ENCODE measurements around the gene PRSS53. TPM values are rescaled to one million over a fixed set of nuclear protein-coding genes. Genes with fewer than 3 reads are reported as not detected.

PRSS53 gene
- total RNA-seq, 1 donor from 2014 or later, result 7.0 TPM

DNA sequence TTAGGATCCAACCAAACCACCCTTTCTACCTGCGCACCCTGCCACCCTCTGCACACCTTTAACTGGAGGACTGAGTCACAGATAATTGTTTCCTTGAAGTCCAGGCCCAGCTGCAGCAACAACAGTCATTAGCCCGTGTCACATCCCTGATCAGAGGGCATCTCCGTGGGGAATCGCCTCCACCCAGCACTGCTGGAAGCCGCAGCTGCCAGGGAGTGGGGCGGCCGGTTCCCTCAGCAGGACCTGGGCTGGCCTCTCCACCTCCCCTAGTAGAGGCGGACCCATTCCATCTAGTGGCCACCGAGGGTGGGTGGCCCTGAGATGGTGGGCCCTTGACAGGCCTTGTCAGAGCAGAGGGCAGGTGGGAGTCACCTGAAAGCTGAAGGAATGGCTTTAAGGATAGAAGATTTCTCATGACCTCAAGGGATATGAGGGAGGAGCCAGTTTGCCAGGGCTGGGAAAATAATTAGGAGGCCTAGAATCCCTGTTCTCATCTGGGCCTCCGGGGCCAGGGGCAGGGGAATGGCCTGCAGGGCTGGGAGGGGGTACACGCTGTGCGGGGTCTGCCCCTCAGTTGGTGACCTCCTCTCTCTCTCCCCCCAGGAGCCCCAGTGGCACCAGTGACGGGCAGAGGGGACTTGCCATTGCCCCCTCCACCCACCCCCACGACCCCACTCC, 6.2 kb downstream of the PRSS53 start:
- Mint-ChIP-seq H3K9me3 (ENCODE audit: low read depth) (no peaks in the 10 kb centered on the region), H3K27me3 (ENCODE audit: low read depth) (no peaks in the 10 kb centered on the region), H3K4me3 (ENCODE audit: unreplicated experiment) (no peak overlapping the region)

DNA sequence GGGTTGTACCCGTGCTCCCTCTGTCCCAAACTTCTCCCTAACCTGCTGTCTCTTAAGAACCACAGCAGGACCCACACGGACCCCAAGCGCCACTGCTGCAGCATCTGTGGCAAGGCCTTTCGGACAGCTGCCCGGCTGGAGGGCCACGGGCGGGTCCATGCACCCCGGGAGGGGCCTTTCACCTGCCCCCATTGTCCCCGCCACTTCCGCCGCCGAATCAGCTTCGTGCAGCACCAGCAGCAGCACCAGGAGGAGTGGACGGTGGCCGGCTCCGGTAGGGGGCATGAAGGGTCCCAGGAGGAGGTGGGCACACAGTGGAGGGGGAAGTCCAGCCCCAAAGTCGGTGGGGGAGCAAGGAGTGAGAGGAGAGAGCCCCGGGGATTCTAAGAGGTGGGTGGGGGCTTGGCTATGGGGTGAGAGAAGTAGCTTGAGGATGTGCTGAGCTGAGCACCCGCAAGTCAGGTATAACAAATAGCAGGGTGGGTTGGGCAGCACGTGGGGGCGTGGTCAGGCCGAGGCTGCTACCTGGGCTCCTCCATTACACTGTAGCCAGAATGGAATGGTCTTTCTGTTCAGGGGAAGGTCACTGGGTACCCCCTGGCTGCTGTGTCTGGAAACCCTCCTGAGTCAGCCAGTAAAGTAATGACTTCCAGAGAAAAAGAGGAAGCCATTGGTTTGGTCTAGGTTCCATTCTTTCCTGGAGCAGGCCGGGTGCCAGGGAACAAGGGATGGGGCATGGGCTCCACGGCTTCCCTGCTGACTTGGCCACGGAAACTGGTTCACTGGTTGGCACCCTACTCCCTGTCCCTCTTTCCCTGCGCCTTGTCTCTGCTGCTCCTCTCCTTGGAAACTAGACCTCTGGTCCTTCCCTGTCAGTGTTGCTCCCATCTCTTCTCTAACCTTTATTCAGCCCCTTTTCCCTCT, 7.1 kb downstream of the PRSS53 start:
- DNase-seq (ENCODE audit: low spot score), result no peak
- Mint-ChIP-seq H3K27me3 (ENCODE audit: low read depth) (no peaks in the 10 kb centered on the region), H3K27ac (ENCODE audit: unreplicated experiment) (peak overlapping the region; percentile 63), H3K36me3 (ENCODE audit: low read depth) (peaks cover 17% of the 10 kb centered on the region), H3K9me3 (ENCODE audit: low read depth) (no peaks in the 10 kb centered on the region), H3K4me1 (ENCODE audit: low read depth) (peaks cover 7% of the 10 kb centered on the region), H3K4me3 (ENCODE audit: unreplicated experiment) (no peak overlapping the region)
- TF ChIP-seq, protein P1, sequence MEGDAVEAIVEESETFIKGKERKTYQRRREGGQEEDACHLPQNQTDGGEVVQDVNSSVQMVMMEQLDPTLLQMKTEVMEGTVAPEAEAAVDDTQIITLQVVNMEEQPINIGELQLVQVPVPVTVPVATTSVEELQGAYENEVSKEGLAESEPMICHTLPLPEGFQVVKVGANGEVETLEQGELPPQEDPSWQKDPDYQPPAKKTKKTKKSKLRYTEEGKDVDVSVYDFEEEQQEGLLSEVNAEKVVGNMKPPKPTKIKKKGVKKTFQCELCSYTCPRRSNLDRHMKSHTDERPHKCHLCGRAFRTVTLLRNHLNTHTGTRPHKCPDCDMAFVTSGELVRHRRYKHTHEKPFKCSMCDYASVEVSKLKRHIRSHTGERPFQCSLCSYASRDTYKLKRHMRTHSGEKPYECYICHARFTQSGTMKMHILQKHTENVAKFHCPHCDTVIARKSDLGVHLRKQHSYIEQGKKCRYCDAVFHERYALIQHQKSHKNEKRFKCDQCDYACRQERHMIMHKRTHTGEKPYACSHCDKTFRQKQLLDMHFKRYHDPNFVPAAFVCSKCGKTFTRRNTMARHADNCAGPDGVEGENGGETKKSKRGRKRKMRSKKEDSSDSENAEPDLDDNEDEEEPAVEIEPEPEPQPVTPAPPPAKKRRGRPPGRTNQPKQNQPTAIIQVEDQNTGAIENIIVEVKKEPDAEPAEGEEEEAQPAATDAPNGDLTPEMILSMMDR (IDR thresholded peaks at IDR 0.05), result no peak

More for the DNA sequence above, 6.2 kb downstream of the PRSS53 start:
- TF ChIP-seq, protein P1 (IDR thresholded peaks at IDR 0.05), result no peak
- H3K27ac Mint-ChIP-seq (ENCODE audit: unreplicated experiment), result peak overlapping the region; percentile 63
- DNase-seq (ENCODE audit: low spot score), result no peak
- peaks cover 7% of the 10 kb centered on the region for H3K4me1 Mint-ChIP-seq (ENCODE audit: low read depth)
- peaks cover 17% of the 10 kb centered on the region for H3K36me3 Mint-ChIP-seq (ENCODE audit: low read depth)

DNA sequence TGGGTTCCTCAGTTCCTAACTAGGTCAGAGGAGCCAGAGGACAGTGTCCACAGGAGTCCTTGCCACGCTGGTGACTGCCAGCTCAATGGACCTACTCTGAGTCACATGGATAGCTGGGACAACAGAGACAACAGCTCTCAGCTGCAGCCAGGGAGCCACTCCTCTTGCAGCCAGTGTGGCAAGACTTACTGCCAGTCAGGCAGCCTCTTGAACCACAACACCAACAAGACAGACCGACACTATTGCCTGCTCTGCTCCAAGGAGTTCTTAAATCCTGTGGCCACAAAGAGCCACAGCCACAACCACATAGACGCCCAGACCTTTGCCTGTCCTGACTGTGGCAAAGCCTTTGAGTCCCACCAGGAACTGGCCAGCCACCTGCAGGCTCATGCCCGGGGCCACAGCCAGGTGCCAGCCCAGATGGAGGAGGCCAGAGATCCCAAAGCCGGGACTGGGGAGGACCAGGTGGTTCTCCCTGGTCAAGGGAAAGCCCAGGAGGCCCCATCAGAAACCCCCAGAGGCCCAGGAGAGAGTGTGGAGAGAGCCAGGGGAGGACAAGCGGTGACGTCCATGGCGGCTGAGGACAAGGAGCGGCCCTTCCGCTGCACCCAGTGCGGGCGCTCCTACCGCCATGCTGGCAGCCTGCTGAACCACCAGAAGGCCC, 7.9 kb downstream of the PRSS53 start:
- Mint-ChIP-seq H3K36me3 (ENCODE audit: low read depth) (peaks cover 14% of the 10 kb centered on the region), H3K9me3 (ENCODE audit: low read depth) (no peaks in the 10 kb centered on the region), H3K4me3 (ENCODE audit: unreplicated experiment) (no peak overlapping the region), H3K27me3 (ENCODE audit: low read depth) (no peaks in the 10 kb centered on the region), H3K4me1 (ENCODE audit: low read depth) (peaks cover 8% of the 10 kb centered on the region), H3K27ac (ENCODE audit: unreplicated experiment) (no peak overlapping the region)
- TF ChIP-seq, protein P1 (IDR thresholded peaks at IDR 0.05), result no peak
- no peak for DNase-seq (ENCODE audit: low spot score)

DNA sequence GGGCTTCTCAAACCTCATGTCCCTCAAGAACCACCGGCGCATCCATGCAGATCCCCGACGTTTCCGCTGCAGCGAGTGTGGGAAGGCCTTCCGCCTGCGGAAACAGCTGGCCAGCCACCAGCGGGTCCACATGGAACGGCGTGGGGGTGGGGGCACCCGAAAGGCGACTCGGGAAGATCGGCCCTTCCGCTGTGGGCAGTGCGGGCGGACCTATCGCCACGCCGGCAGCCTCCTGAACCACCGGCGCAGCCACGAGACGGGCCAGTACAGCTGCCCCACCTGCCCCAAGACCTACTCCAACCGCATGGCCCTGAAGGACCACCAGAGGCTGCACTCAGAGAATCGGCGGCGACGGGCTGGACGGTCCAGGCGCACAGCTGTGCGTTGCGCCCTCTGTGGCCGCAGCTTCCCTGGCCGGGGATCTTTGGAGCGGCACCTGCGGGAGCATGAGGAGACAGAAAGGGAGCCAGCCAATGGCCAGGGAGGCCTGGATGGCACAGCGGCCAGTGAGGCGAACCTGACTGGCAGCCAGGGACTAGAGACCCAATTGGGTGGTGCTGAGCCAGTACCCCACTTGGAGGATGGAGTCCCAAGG, 8.6 kb downstream of the PRSS53 start:
- Mint-ChIP-seq H3K9me3 (ENCODE audit: low read depth) (no peaks in the 10 kb centered on the region), H3K4me3 (ENCODE audit: unreplicated experiment) (no peak overlapping the region), H3K27me3 (ENCODE audit: low read depth) (no peaks in the 10 kb centered on the region), H3K27ac (ENCODE audit: unreplicated experiment) (no peak overlapping the region), H3K36me3 (ENCODE audit: low read depth) (peaks cover 14% of the 10 kb centered on the region), H3K4me1 (ENCODE audit: low read depth) (peaks cover 15% of the 10 kb centered on the region)
- TF ChIP-seq, protein P1 (IDR thresholded peaks at IDR 0.05), result no peak
- DNase-seq (ENCODE audit: low spot score), result peak; percentile 94
